ENCODE data around the gene NACC1. TPM values are rescaled to one million over a fixed set of nuclear protein-coding genes. Genes with fewer than 3 reads are reported as not detected.

NACC1 gene
- total and polyA plus RNA-seq, 2 donors from 2014 or later: 16.7 to 46.1 TPM

DNA sequence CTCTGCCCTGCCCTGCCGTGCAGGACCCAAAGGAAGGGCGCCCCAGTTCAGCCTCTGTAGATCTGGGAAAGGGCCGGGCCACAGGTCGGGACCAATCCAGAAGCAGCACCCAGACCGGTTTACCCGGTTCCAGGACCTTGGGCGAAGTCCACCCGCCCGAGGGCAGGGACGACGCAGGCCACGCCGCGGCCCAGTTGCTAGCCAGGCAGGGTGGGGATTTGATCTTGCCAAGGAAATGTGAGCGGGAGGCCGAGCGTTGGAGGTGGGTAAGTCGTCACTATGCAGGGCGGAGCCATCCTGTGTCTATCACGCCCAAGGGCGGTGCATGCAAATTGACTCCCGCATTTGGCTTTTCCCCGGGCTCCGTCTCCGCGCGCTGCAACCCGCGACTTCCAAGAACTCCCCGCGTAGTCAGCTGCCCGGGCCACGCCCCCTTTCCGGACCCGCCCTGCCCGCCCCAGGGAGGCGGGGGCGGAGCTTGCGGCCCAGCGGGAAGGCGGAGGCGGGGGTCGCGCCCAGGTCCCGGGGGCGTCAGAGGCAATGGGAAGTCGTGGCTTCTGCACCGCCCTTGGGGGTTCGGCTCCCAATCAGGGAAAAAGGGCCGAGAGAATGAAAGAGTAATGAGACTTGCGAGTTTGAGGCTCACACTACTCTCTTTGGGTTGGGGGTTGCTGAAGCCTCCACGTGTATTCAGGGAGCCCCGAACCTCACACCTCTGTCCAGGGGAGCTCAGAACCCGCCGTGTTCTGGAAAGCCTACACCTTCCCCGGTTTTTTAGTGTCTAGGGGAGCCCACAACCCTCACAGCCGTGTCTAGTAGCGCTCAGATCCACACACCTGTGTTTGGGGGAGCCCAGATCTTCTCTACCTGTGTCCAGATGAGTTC lies 44.9 kb downstream of the NACC1 start:
- peaks cover 7 to 29% (median 15%) of the 10 kb centered on the region in 3 donors for H3K4me1 ChIP-seq (ENCODE audit: control insufficient read depth in 2 of 3, insufficient read depth in 2 of 3, low read depth in 1 of 3, low read length in 3 of 3)

DNA sequence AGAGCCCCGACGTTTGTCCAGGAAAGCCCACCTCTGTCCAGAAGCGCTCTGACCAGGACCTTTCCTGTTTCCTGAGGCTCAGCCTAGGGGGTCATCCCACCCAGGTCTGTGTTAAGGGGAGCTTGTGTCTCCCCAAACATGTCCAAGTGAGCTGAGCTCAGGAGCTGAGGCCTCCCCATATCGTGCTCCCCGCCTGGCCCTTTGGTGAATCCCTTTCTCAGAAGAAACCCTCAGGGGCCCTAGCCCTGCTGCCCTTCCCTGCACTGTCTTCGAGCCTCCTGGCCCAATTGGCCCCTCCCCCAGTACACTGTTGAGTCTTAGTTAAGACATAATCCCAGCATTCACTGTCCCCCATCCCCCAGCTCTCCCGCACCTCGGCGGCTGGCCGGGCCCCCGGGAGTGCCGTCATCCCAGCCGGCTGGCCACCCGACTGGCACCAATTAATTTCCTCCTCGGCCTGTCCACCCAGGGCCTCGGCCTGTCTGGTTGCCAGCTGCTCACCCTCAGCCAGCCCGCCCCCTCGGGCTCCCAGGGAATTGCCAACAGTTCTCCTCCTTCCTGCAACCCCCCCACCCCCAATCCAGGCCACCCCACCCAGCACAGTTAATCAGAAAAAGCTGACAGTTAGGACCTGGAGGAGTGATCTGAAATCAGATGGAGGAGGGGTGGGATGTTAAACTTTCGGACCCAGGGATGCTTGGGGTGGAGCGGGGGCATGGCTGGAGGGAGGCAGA lies 45.7 kb downstream of the NACC1 start:
- Histone ChIP-seq H3K9me3 (ENCODE audit: control insufficient read depth in 2 of 3, insufficient read depth in 1 of 3, low read length in 3 of 3) (no peaks in the 10 kb centered on the region), H3K27me3 (ENCODE audit: control insufficient read depth, insufficient read depth, low read length) (no peaks in the 10 kb centered on the region), H3K27ac (ENCODE audit: low read depth in 2 of 2, low read length in 2 of 2) (peak overlapping the region; percentile 97), H3K36me3 (ENCODE audit: control insufficient read depth in 2 of 3, insufficient read depth in 3 of 3, low read length in 3 of 3) (no peaks in the 10 kb centered on the region), H3K4me3 (ENCODE audit: low read length in 3 of 3) (peak overlapping the region in 2 of 3 donors; percentile 61 to 65), H3K9ac (ENCODE audit: low read length in 3 of 3) (peak overlapping the region in 2 of 3 donors; percentile 51 to 93), H3K4me1 (ENCODE audit: control insufficient read depth in 2 of 3, insufficient read depth in 2 of 3, low read depth in 1 of 3, low read length in 3 of 3) (peaks cover 7 to 32% (median 15%) of the 10 kb centered on the region in 3 donors)
- no peak for TF ChIP-seq CTCF (IDR thresholded peaks at IDR 0.05; ENCODE audit: borderline replicate concordance, extremely low read depth, insufficient read depth)
- DNase-seq (peak; percentile 95 to 97 (median 96)), FAIRE-seq (no peak)
- intact Hi-C loops (cut with DNase I): no loop called here

More for the DNA sequence above, 44.9 kb downstream of the NACC1 start:
- no peak for FAIRE-seq
- H3K36me3 ChIP-seq (ENCODE audit: control insufficient read depth in 2 of 3, insufficient read depth in 3 of 3, low read length in 3 of 3): no peaks in the 10 kb centered on the region
- peak overlapping the region; percentile 45 to 69 (median 65) for H3K4me3 ChIP-seq (ENCODE audit: low read length in 3 of 3)
- DNase-seq: peak; percentile 97 to 99 (median 99)
- no peak for TF ChIP-seq CTCF (IDR thresholded peaks at IDR 0.05; ENCODE audit: borderline replicate concordance, extremely low read depth, insufficient read depth)
- H3K27ac ChIP-seq (ENCODE audit: low read depth in 2 of 2, low read length in 2 of 2): peak overlapping the region; percentile 97
- peak overlapping the region; percentile 12 to 93 (median 51) for H3K9ac ChIP-seq (ENCODE audit: low read length in 3 of 3)
- H3K27me3 ChIP-seq (ENCODE audit: control insufficient read depth, insufficient read depth, low read length): no peaks in the 10 kb centered on the region
- intact Hi-C loops (cut with DNase I): no loop called here
- no peaks in the 10 kb centered on the region for H3K9me3 ChIP-seq (ENCODE audit: control insufficient read depth in 2 of 3, insufficient read depth in 1 of 3, low read length in 3 of 3)

DNA sequence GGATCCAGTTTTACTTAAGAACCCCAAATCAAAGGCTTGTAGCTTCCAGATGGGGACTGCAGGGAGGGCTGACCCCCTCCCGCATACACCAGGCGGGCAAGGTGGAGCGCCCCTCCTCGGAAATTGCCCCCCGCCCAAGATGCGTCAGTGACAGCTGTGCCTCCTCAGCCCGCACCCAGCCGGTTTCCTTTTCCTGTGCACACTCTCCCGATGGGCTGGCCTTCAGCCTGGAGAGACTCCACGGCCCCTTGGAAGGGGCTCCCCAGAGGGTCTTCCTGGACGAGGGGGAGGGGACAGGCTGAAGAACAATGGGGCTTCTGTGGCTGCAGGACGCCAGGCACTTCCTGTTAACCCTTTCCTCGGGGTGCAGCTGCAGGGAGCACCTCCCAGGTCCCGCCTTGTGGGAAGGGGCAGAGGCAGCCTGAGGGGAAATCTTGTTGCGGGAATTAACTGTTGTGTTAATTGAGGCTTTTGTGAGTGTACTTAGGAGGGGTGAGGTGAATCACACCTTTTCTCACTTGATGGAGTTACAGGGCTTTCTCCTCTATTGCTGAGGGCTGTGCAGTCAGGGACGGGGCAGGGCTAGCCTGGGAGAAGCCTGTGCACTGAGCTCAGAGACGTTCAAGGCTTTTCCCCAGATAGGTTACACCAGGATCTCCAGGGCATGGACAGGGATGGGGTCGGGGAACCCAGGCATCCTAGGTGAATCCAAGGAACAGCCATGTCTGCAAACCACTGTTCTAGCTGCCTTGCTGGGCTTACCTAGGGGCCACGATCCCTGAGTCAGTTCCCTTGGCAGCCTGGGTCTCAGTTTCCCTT lies 46.5 kb downstream of the NACC1 start:
- FAIRE-seq (no peak), DNase-seq (peak; percentile 91 to 98 (median 96))
- Histone ChIP-seq H3K9ac (ENCODE audit: low read length in 3 of 3) (peak overlapping the region in 2 of 3 donors; percentile 4 to 46), H3K27me3 (ENCODE audit: control insufficient read depth, insufficient read depth, low read length) (no peaks in the 10 kb centered on the region), H3K36me3 (ENCODE audit: control insufficient read depth in 2 of 3, insufficient read depth in 3 of 3, low read length in 3 of 3) (no peaks in the 10 kb centered on the region), H3K4me1 (ENCODE audit: control insufficient read depth in 2 of 3, insufficient read depth in 2 of 3, low read depth in 1 of 3, low read length in 3 of 3) (peaks cover 7 to 34% (median 15%) of the 10 kb centered on the region in 3 donors), H3K9me3 (ENCODE audit: control insufficient read depth in 2 of 3, insufficient read depth in 1 of 3, low read length in 3 of 3) (no peaks in the 10 kb centered on the region), H3K27ac (ENCODE audit: low read depth in 2 of 2, low read length in 2 of 2) (peak overlapping the region; percentile 97), H3K4me3 (ENCODE audit: low read length in 3 of 3) (peak overlapping the region in 1 of 3 donors; percentile 65)
- intact Hi-C loops (cut with DNase I): no loop called here
- no peak for TF ChIP-seq CTCF (IDR thresholded peaks at IDR 0.05; ENCODE audit: borderline replicate concordance, extremely low read depth, insufficient read depth)

Data from kidney (tissue), 14 donors.